Activated CD8-positive, alpha-beta memory T cell treated with anti-CD3 and anti-CD28 coated beads, Interleukin-2, amount 50 U/mL, for 1 hour (primary cell): ENCODE results near the gene CEP89.
"Not testable (repeated sequence)": the region's sequence is repeated elsewhere in the genome, so short reads cannot be mapped to it uniquely, and the experiment has no call there.

Source experiments
- DNase-seq: peaks from one replicate; pipeline ENCODE4 v3.0.0-alpha.2; 2020; ENCODE audit errors: extremely low read depth

The CEP89 gene

DNA sequence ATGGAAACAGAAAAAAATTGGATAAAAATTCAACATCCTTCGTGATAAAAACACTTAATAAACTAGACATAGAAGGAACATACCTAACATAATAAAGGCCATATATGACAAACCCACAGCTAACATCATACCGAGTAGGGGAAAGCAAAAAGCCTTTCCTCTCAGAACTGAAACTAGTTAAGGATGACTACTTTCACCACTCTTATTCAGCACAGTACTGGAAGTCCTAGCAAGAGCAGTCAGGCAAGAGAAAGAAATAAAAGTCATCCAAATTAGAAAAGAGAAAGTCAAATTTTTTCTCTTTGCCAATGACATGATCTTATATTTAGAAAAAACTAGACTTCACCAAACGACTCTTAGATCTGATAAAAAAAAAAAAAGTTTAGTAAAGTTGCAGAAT is 76.4 kb downstream of the CEP89 start:
- no peak for DNase-seq

DNA sequence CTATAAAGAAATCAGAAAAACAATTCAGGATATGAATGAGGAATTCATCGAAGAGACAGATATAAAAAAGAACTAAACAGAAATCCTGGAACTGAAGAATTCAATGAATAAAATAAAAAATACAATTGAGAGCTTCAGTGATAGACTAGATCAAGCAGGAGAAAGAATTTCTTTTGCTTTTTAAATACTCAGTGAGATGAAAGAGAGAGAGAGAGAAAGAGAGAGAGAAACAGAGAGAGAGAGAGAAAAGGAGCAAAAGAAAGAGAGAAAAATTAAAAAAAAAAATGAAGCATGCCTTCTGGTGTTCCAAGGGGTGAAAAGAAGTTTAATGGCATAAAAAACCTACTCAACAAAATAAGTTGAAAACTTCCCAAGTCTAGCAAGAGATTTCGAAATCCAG is 80.1 kb downstream of the CEP89 start:
- DNase-seq, result no peak

DNA sequence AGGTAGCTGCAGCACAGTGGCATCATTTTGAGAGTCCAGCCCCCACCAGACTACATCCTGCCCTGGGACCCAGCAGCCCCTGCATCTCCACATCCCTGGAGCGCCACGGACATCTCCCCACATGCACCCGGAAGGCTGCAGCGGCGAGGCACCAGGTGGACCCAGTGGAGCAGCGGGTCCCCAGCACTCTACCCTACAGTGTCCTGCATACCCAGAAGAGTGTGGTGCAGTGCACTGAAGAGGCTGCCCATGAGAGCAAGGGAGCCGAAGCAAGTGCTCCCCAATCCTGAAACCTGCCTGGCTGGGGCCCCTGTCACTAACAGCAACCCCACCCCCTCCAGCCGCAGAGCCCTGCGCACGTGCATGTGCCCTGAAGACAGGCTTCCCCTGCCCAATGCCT is 80.9 kb downstream of the CEP89 start:
- DNase-seq, result no peak

DNA sequence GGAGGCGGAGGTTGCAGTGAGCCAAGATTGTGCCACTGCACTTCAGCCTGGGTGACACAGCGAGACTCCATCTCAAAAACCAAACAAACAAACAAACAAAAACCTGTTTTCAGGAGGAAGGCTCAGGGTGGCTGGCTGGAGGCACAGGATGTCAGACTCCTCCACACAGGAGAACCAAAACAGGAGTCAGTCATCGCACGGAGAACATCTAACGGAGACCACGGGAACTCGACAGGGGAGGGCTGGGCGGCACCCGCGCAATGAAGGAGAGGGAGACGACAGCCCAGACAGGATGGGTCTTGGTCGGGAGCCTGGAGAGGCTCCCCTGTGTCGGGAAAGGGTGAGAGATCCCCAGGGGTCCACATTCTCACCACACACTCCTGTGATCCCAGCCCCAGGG is 81.4 kb downstream of the CEP89 start:
- DNase-seq, result no peak

DNA sequence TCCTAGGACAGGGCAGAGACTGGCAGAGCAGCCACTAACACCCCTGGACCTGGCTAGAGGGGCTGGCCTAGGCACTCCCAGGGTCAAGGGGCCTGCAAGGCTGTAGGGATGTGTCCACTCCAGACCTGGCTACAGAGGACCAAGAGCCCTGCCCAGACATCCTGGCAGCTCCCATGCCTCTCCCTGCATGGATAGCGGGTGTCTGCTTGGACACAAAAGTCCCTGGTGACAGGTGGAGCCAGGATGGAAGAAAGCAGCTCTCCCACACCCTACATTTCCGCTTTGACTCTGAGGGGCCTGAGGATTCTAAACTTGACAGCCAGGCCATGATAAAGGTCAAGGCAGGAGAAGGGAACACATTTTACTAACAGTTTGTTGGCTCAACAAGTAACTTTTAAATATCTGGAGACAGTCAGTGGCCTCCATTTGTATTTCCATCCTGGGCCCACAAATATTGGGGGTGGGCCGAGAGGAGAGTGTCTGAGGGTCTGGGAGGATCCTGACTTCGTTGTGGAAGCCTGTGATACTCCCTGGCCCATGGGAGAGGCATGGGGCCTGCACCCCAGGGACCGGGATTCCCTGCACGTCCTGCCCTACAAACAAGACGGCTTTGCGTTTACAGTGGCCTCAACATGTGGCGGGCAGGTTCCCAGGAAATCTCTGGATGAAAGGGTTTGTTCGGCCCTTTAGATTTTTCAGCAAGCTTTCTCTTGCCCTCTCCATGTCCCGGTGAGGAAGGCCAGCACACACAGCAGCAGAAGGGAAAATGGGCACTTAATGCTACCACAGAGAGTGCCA is 82.4 kb downstream of the CEP89 start:
- DNase-seq, result no peak

DNA sequence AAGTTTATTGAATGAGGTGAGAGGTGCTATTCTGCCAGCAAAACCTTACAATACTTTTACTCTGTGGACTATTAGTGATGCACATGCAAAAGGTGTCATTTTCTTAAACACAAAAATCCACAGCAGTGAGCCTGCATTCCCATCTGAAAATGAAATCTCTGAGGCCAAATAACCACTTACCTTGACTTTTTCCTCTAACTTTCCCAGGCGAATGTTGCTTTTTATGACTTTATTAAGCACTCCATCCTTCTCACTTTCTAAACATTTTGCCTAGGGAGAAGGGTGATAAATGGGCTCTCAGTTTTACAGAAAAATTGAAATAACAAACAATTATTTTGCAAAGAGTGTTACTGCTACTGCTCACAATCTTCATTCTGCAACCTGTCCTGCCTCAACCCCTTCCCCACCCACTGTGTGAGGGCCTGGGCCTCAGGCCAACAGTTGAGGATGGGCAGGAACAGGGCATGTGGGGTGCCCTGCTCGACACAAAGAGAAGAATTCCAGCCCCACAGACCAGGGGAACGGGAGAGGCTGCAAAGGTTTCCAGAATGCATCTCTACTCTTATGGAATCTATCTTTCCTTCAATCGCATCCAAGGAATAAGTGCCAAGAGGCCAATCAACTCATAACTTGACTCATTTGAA is 84.1 kb downstream of the CEP89 start:
- no peak for DNase-seq

DNA sequence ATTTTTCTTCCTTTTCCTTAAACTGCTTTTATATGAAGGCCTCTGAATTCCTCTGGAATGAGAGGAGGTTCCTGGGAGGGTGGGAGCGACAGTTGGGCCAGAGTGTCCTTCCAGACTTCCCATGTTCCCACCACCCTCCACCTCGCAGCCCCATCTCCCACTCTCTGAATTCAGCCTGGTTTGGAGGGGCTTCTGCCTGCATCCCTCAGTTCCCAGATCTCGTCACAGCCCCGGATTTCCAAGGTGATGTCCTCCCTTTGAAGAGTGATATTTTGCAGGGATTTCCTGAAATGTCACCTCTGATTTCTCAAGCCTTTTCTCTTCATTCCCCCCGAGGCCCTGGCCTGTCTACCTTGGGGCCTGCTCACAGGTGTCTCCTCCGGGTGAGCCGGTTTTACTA is 85.5 kb downstream of the CEP89 start:
- no peak for DNase-seq

DNA sequence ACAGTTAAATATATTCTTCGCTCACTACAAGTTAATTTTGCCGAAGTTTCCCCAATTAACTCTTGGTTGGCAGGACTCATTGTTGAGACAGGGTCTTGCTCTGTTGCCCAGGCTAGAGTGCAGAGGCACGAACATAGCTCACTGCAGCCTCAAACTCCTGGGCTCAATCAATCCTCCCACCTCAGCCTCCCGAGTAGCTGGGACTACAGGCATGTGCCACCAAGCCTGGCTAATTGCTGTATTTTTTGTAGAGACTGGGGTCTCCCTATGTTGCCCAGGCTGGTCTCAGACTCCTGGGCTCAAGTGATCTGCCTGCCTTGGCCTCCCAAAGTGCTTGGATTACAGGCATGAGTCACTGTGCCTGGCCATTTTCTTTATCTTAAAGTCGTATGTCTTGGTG is 86.5 kb downstream of the CEP89 start:
- not testable (repeated sequence) for DNase-seq

DNA sequence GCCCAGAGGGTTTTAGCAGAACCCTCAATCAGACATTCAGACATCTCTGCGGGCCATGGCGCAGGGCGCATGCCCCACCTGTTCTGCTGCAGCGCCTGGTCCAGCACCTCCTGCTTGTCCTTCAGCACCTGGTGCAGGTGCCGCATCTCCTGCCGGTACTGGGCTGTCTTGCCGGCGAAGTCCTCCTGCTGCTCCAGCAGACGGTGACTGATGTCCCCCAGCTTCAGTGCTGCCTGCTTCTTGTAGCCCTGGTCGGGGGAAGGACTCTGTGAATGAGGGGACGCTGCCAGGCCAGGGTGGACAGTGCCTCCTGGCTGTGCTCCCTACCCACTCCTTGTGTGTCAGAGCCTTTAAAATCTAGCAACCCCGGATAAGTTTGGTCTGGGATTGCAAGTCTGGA is 90.0 kb downstream of the CEP89 start:
- no peak for DNase-seq

DNA sequence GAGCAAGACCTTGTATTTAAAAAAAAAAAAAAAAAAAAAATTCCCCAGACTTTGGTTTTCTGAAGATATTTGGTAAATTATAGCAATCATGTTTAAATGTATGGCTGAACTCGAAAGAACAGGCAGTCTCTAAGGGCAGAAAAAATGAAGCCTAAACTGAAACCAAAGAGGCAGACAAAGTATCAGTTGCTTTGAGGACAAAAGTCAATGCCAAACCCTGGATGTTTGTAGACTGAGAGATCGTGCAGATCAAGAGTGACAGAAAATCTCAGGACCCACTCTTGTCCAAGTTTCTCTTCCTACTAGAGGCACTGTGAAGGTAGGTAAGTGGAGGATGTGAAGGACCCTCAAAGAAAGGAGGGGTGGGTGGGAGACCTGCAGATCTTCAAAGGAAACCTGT is 91.1 kb downstream of the CEP89 start:
- DNase-seq, result no peak

DNA sequence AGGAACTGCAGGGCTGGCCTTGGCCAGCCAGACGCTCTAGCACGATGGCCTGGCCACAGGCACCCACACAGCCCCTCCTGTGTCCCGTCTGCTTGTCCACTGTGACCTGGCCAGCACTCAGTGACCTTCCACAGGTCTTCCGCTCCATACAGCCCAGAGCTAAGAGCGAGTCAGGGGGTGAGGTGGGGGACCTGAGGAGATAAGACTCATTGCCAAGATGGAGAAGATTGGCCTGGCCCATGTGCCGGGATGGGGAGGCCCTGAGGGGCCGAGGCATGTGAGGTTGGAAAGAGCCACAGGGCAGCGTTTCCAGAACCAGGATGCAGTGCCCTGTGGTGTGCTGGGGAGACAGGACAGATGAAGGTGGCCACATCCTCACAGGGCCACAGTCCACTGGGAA is 92.0 kb downstream of the CEP89 start:
- DNase-seq, result no peak

DNA sequence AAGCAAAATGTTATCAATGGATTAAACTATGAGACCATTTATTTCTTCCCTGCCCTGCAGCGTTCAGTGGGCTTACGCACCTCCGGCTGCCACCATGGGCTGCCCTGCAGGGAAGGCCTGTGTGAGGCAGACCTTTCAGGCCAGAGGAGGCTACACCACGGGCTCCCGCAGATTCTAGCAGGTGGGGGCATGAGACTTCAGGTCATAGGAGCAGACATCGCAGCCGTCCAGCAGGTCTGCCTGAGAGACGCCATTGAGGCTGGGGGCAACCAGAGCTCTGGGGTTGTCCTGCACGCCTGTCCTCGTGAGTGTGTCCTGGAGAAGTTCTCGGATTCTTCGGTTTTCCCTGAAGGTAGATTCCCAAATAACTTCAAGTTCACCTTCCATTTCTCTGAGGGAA is 92.8 kb downstream of the CEP89 start:
- no peak for DNase-seq

DNA sequence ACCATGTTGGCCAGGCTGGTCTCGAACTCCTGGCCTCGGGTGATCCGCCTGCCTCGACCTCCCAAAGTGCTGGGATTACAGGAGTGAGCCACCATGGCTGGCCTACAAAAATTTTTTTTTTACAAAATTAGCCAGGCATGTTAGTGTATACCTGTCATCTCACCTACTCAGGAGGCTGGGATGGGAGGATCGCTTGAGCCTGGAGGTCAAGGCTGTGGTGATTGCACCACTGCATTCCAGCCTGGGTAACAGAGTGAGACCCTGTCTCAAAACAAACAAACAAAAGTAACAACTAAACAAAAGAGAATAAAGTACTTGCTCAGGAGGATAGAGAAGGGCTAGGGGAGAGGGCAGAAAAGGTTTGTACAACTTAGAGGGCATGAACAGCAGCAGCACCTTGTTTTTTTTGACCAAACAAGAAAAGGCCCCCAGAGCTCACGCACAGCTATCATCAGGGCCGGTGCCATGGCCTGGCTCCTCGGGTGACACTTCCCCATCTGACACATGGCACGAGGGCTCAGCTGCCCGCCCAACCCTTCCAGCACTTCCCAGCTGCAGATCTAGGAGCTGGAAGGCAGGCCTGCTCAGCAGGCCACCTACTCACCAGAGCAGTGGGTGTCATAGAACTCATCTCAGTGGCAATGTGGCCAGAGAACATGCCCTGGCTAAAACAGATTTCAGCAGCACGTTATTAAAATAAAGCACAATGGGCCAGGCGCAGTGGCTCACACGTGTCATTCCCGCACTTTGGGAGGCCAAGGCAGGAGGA is 93.6 kb downstream of the CEP89 start:
- DNase-seq, result no peak

DNA sequence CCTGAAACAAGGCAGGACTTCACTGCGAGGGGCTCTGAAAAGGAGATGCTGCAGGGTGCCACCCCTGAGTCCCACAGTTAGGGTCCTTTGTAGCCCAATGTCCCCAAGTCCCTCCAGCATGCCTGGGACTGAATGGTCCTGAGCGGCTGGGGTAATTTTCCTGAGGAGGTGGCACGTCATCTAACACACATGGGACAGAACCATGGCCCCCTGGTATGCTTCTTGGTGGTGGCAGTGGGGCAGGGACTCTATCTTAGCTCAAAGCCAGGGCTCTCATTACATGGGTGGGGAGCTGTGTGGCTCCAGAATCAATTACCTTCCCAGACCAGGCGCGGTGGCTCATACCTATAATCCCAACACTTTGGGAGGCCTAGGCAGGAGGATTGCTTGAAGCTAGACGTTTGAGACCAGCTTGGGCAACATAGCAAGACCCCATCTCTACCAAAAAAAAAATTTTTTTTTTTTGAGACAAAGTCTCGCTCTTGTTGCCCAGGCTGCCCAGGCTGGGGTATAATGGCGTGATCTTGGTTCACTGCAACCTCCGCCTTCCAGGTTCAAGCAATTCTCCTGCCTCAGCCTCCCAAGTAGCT is 94.3 kb downstream of the CEP89 start:
- DNase-seq, result no peak

DNA sequence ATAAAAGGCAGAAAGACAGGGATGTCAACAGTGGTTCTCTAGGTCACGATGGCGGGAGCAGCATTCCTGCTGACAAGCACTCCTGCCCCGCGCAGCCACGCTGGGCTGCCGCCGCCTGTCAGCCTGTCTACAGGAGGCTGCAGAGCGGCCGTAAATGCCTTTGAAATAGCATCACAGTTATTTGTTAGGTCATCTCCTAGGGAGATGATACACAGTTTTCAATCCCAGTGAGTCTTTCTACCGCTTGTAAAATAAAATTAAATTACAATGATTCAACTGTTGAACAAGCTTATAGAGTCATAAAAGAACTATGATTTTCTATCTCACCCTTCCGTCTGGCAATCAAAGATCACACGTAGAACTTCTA is 94.9 kb downstream of the CEP89 start:
- DNase-seq, result no peak

DNA sequence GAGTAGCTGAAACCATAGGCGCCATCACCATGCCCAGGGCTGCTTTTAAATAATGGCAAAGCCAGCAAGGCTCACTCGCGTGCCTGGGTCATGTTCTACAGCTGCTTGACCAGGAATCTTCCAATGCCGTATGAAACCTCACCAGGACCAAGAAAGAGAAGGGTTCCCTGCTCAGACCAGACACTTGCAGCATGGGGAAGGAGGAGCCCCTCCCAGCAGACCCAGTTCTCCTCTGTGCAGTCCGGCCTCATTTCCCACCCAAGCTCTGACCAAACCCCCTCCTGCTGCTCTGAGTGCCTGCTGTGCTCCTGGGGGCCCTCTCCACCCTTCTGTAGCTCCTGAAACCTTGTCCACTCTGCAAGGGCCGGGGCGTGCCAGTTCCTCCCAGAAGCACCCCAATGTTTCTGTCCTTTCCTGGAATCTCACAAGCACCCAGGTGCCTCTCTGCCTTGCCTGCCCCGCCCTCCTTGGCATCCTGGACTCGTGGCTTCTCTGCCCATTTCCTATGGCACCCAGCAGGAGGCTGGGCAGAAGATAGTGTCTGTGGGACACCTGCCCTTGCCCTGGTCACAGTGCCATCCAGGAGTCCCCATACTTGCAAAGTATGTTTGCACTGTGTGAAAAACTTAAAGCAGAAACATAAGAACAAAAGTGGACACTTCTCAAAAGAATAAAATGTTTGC is 95.4 kb downstream of the CEP89 start:
- no peak for DNase-seq

DNA sequence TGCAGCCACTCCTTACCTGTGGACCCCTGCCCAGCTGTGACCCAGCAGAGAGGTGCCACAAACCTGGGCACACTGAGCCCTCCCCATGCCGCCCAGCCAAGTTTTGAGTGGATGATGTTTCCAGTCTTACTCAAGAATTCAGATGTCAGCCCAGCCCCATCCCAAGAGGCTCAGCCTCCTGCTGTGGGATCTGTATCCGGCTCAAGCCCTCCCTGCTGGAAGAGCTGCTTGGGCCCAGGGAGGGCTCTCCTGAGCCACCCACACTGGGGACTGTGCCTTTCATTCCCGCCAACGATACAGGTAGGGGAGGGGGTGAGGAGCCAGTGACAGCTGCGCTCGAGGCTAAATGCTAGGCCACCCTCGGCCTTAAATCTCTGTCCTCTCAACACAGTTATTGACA is 96.3 kb downstream of the CEP89 start:
- DNase-seq, result no peak

DNA sequence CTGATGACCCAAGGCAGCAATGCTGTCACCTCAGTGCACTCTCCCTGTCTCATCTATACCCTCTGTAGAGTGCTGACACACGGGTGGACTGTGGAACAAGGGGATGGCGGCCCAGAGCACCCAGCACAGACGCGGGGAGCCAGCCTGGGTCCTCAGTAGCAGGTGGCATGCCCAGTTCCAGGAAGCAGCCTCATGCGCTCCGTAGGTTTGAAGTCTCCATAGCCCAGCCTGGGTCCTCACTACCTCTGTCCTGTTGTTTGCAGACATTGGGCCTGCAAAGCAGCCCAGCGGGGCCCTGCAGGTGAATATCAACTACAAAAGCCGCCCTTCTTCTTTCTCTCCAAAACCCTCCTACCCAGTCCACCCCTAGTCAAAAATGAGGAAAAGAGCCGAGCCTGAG is 97.2 kb downstream of the CEP89 start:
- DNase-seq, result no peak

DNA sequence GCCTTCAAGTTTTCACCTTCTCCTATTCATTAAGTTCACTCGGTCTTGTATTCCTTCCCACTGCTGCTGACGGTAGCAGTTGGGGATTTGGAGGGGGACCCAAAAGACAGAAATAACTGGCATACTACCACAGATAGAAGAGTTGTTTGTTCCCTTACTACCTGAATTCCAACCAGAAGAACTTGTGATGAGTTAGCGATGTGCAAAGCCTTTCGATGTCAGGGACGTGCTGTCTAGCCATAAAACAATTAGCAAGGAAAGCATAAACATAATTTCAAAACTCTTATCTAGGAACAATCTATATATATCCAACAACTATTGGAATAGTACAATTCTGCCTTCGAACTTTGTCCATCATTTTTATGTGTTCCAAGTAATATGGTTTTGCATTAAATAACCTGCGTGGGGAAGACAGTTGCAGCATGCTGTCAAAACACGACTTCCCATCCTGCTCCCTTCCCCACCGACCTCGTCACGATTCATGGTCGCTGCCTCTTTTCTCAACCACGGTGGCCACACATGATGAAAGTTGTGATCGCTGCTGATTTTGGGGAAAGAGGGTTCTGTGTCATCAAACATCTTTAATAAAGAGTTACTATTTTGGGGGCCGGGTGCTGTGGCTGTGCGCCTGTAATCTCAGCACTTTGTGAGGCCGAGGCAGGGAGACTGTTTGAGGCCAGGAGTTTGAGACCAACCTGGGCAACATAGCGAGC is 98.4 kb downstream of the CEP89 start:
- DNase-seq, result no peak

DNA sequence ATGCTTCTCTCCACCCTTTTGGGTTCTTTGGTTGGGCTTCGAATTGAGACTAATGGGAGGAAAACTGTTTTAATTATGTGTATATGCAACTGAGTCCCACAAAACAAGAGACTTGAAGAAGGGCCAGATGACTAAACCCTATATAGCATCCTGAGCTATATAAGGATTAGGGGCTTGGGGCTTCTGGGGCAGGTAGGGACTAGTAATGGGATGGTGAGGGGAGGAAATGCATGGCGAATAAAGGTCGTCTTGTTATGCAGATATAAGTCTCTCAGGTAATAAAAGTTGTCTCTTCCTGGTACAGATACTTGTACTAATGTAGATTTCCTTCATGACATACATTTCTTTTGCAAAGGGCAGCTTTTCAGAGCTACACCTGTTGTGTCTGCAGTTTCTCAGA is 99.4 kb downstream of the CEP89 start:
- no peak for DNase-seq

DNA sequence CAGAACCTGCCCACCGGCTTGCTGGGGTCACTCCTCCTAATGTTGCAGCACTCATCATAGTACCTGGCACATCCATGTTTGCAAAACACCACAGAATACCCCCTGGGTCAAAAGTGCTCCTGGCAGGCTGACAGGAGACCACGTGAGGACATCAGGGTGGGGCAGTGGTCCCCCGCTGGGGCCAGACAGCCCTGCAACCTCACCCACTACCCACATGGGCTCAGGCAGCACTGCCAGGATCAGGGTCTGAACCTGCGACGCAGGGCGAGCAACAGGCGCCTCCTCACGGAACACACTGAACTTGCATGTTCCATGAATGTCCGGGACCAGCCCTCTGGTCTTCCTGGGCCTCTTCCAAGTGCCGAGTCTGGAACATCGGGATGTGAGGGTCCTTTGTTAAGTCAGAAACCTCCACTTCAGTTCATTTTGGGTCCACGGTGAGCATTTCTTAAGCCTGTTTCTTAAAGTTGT is 100.7 kb downstream of the CEP89 start:
- DNase-seq, result no peak
